ENCODE data around the gene LSM10. TPM values are rescaled to one million over a fixed set of nuclear protein-coding genes. Genes with fewer than 3 reads are reported as not detected.

LSM10 gene
- total and polyA plus RNA-seq, 9 of the 15 experiments (the other 6 are each of a cell fraction or from before 2014, with no cell fraction given): 13.2 to 146 (median 68.9) TPM

DNA sequence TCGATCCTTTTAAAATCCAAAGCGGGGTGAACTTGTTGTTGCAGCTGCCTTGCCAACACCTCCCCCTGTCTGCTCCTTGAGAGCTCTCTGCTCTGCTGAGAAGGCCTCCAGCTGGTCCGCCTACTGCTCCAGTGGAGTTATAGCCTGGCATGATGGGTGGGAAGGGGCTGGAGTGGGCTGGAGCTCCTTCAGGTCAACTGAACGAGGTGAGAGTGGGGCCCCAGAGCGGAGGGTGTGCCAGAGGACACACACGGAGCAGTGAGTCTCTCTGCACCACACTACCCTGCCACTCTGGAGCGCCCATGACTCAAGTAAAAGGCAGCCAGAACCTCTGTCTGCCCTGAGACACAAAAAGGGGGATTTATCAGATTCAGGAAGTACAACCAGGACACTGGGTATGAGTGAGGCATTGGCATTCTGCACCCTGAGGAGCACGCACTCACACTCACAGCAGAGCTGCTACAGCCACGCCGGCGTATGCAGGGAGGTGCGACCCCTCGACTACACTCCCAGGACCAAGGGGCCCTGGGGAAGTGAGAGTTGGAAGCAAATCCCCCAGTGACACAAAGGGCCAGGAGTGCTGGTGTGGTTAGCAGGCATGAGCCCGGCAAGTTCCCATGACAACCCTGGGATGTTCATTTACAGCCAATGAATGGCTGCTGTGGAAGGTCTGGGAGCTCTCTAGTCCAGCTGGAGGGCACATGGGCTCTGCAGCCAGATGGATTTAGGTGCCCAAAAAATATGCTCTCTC, 46.3 kb downstream of the LSM10 start:
- H3K9me1 ChIP-seq (ENCODE audit: control insufficient read depth, insufficient read depth, low read length): no peaks in the 10 kb centered on the region
- no peak overlapping the region for H2AFZ ChIP-seq (ENCODE audit: low read depth, low read length)
- no peaks in the 10 kb centered on the region for H3K27me3 ChIP-seq (ENCODE audit: control insufficient read depth in 2 of 2, insufficient read depth in 2 of 2, low read length in 2 of 2)
- DNase-seq (ENCODE audit: extremely low read depth in 1 of 4, low spot score in 3 of 4): no peak
- no peaks in the 10 kb centered on the region for H3K79me2 ChIP-seq (ENCODE audit: control insufficient read depth, insufficient read depth, low read length)
- H3K27ac ChIP-seq (ENCODE audit: extremely low read depth, low read depth, low read length): no peak overlapping the region
- no TSS peak for BruUV-seq (replicated peaks)
- H3K4me3 ChIP-seq: no peak overlapping the region
- FAIRE-seq: no peak
- peaks cover 90% of the 10 kb centered on the region; the same call in 2 of the 3 replicates for H3K36me3 ChIP-seq (ENCODE audit: control insufficient read depth, insufficient read depth, low read length)
- ChIA-PET CTCF (ENCODE audit: low intra/inter-chr PET ratio) (no interaction called here), POLR2A (interaction anchor here (0.7 to 1.6 kb wide), 7 partner anchors 8 to 45 kb away, joined by 3 to 10 read pairs (median 4); partner anchors contain the start of gene SH3D21)
- in situ Hi-C loops (cut with MboI): no loop called here
- intact Hi-C loops (cut with micrococcal nuclease): no loop called here
- H3K4me2 ChIP-seq (ENCODE audit: insufficient read depth, low read length): no peak overlapping the region
- 0 out of 4 replicates have a peak overlapping the region, but pooled peaks of 1 of the 2 experiments have one; percentile 7 for H3K9ac ChIP-seq (ENCODE audit: insufficient read depth in 1 of 2, low read depth in 2 of 2, low read length in 2 of 2)
- ATAC-seq: no peak
- no peaks in the 10 kb centered on the region for H3K9me3 ChIP-seq (replicated peaks; ENCODE audit: control insufficient read depth, insufficient read depth, low read depth, low read length)
- 90% methylated on average over 14 of the region's 14 CpGs for WGBS (ENCODE audit: insufficient coverage, low coverage, missing lambda C conversion rate)
- peaks cover 9% of the 10 kb centered on the region; the same call in 1 of the 2 replicates for H4K20me1 ChIP-seq (replicated peaks; ENCODE audit: control insufficient read depth, insufficient read depth, low read length)
- H3K4me1 ChIP-seq (replicated peaks in 1 of 2; ENCODE audit: control insufficient read depth in 2 of 2, insufficient read depth in 2 of 2, low read length in 2 of 2): peaks cover 5 to 16% of the 10 kb centered on the region in 2 experiments; a peak in 4 of 5 replicates
- TF ChIP-seq, protein P1, sequence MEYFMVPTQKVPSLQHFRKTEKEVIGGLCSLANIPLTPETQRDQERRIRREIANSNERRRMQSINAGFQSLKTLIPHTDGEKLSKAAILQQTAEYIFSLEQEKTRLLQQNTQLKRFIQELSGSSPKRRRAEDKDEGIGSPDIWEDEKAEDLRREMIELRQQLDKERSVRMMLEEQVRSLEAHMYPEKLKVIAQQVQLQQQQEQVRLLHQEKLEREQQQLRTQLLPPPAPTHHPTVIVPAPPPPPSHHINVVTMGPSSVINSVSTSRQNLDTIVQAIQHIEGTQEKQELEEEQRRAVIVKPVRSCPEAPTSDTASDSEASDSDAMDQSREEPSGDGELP (CRISPR knock-in tag; IDR thresholded peaks at IDR 0.05; ENCODE audit: borderline replicate concordance): no peak
- TF ChIP-seq RB1 (IDR thresholded peaks at IDR 0.05; ENCODE audit: low read depth) (no peak), HEY1 (CRISPR knock-in tag; IDR thresholded peaks at IDR 0.05; ENCODE audit: borderline replicate concordance) (no peak), CCNT2 (IDR thresholded peaks at IDR 0.05; ENCODE audit: borderline replicate concordance, extremely low read depth, insufficient read length, low read depth, low read length) (no peak), MEF2A (IDR thresholded peaks at IDR 0.05; ENCODE audit: control insufficient read depth, low read depth, low read length) (no peak), STAT5A (IDR thresholded peaks at IDR 0.05; ENCODE audit: borderline replicate concordance, low read length) (no peak), ZNF830 (CRISPR knock-in tag; IDR thresholded peaks at IDR 0.05) (no peak), NFIX (CRISPR knock-in tag; IDR thresholded peaks at IDR 0.05; ENCODE audit: low read depth) (no peak), FOXA3 (CRISPR knock-in tag; conservative IDR thresholded peaks at IDR 0.05 in 1 of 2, IDR thresholded peaks at IDR 0.05 in 1 of 2) (no peak), ZNF764 (CRISPR knock-in tag; IDR thresholded peaks at IDR 0.05; ENCODE audit: low read depth) (no peak)
- TF ChIP-seq, protein P2, sequence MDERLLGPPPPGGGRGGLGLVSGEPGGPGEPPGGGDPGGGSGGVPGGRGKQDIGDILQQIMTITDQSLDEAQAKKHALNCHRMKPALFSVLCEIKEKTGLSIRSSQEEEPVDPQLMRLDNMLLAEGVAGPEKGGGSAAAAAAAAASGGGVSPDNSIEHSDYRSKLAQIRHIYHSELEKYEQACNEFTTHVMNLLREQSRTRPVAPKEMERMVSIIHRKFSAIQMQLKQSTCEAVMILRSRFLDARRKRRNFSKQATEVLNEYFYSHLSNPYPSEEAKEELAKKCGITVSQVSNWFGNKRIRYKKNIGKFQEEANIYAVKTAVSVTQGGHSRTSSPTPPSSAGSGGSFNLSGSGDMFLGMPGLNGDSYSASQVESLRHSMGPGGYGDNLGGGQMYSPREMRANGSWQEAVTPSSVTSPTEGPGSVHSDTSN (CRISPR knock-in tag; IDR thresholded peaks at IDR 0.05; ENCODE audit: low read depth): no peak
- TF ChIP-seq, protein P2 (tag; conservative IDR thresholded peaks at IDR 0.05; ENCODE audit: low read depth): no peak
- TF ChIP-seq, protein P3, sequence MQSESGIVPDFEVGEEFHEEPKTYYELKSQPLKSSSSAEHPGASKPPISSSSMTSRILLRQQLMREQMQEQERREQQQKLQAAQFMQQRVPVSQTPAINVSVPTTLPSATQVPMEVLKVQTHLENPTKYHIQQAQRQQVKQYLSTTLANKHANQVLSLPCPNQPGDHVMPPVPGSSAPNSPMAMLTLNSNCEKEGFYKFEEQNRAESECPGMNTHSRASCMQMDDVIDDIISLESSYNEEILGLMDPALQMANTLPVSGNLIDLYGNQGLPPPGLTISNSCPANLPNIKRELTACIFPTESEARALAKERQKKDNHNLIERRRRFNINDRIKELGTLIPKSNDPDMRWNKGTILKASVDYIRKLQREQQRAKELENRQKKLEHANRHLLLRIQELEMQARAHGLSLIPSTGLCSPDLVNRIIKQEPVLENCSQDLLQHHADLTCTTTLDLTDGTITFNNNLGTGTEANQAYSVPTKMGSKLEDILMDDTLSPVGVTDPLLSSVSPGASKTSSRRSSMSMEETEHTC (IDR thresholded peaks at IDR 0.05): no peak
- TF ChIP-seq, protein P4, sequence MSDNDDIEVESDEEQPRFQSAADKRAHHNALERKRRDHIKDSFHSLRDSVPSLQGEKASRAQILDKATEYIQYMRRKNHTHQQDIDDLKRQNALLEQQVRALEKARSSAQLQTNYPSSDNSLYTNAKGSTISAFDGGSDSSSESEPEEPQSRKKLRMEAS (CRISPR knock-in tag; IDR thresholded peaks at IDR 0.05): no peak

Measured in K562 (cell line).